ENCODE results near the gene ARVCF.

DNA sequence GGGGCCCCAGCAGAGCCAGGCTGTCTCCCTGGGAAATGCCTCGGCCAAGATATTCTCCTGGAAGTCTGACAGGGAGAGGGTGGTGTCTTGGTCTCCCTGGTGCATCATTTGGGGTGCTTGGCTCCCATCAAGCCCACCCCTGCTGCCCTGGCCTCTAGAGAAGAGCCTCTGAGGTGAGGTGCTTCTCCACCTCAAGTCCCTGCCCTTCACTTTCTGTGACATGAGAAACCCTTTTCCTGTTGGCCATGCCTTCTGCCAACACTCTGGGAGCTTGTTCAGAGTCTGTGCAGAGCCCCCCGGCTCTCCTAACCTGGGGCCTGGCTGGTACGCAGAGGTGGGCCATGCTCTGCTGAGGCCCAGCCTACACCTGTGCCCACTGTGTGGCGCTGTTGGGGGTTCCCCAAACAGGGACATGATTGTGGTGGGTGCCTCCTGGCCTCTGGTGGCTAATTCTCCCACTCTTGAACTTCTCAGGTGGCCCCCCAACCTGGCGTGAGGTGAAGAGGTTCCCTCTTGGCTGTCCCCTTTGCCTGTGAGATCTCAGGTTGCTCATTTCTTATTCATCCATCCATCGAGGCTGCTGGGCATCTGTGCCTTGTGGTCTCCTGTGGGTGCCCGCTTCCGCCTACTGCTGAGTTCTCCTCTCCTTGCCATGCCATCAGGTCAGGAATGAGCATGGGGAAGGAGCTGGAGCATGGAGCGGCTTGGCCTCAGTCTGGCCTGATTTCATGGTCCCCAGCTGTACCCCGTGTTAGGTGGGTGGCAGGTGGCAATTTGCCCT, 44.3 kb upstream of the ARVCF start:
- TF ChIP-seq TAF1 (IDR thresholded peaks at IDR 0.05; ENCODE audit: low read depth, low read length) (no peak), POLR2AphosphoS5 (IDR thresholded peaks at IDR 0.05; ENCODE audit: low read depth, low read length) (no peak), POLR2A (IDR thresholded peaks at IDR 0.05; ENCODE audit: low read depth, low read length) (no peak), SPI1 (IDR thresholded peaks at IDR 0.05; ENCODE audit: low read depth, low read length) (no peak), PAX5 (IDR thresholded peaks at IDR 0.05; ENCODE audit: insufficient read depth, low read length, severe bottlenecking) (no peak), POU2F2 (IDR thresholded peaks at IDR 0.05; ENCODE audit: low read depth, low read length) (no peak)
